KOPT-K1 (cell line): ENCODE results near the gene NCKAP5.
"Not testable (repeated sequence)": the region's sequence is repeated elsewhere in the genome, so short reads cannot be mapped to it uniquely, and the experiment has no call there.

ENCODE experiments used
- H3K27ac ChIP-seq: fragments of 200-600 bp; sonication (generic); 2 replicates; pipeline ENCODE4 v1.5.1; 2016; ENCODE audit warnings: antibody characterized with exemption, mild to moderate bottlenecking, low read depth, low read length; ENCODE audit not compliant: poor library complexity, severe bottlenecking
- H3K36me3 ChIP-seq: fragments of 200-600 bp; sonication (generic); 2 replicates; pipeline ENCODE4 v1.5.1; 2017; ENCODE audit warnings: antibody characterized with exemption, mild to moderate bottlenecking, low read length, moderate library complexity; ENCODE audit not compliant: insufficient read depth
- H3K9me3 ChIP-seq: fragments of 200-600 bp; sonication (generic); 2 replicates; pipeline ENCODE4 v1.5.1; 2017; ENCODE audit warnings: antibody characterized with exemption, low read length, mild to moderate bottlenecking; ENCODE audit not compliant: insufficient read depth, poor library complexity, severe bottlenecking

The NCKAP5 gene

DNA sequence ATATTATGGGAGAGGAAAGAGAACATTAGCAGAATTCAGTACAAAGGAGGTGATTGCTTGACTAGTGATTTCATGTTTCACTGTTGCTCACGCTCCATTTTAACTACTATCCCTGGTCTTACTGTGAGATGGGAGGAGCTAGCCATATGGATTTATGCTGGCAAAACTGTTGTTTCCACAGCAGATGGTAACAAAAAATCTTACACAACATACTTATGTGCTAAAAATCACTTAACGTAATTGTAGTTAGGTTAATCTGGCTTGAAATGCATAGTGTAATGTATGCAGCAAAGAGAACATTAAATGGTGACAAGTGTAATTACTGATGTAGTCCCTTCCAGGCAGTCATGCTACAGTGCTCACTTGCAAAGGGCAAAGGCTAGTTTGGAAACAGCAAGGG lies 742.7 kb downstream of the NCKAP5 start:
- no peaks in the 10 kb centered on the region for H3K9me3 ChIP-seq
- no peak overlapping the region for H3K27ac ChIP-seq
- H3K36me3 ChIP-seq, result no peaks in the 10 kb centered on the region

DNA sequence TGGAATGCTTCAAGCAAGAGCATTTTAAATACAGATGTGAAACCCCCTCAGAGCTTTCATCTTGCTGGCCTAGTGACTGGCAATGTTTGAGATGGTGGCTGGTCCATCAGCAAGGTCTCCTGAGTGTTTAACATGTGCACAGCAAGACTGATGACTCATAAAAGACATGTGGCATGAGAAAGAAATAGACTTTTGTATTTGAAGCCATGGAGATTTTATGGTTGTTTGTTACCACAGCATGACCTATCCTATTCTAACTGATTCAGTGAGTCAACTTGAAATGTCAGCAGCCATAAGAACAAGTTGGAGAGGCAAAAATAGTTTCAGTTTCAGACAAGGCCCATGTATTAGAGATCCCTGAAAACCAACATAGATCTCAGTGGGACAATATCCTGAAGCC lies 743.5 kb downstream of the NCKAP5 start:
- H3K36me3 ChIP-seq, result no peaks in the 10 kb centered on the region
- no peak overlapping the region for H3K27ac ChIP-seq
- no peaks in the 10 kb centered on the region for H3K9me3 ChIP-seq

DNA sequence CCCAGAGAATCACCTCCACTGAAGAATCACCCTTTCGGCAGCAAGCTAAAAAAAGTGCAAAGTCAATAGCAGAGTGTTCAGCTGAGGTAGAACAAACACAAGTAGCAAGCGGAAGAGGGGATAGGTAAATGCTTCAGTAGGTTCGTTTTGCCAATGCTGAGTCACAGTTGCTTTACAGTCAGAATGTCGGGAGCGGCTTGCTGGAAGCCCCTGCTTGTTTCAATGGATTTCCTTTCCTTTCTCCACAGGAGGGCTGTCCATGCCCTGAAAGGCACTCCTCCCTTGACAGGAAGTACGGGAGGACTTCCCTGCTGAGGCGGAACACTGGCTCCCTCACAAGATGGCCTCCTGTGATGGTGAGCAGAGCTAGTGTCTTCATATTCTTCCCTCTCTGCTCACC lies 752.0 kb downstream of the NCKAP5 start:
- no peaks in the 10 kb centered on the region for H3K36me3 ChIP-seq
- H3K27ac ChIP-seq, result no peak overlapping the region
- no peaks in the 10 kb centered on the region for H3K9me3 ChIP-seq

DNA sequence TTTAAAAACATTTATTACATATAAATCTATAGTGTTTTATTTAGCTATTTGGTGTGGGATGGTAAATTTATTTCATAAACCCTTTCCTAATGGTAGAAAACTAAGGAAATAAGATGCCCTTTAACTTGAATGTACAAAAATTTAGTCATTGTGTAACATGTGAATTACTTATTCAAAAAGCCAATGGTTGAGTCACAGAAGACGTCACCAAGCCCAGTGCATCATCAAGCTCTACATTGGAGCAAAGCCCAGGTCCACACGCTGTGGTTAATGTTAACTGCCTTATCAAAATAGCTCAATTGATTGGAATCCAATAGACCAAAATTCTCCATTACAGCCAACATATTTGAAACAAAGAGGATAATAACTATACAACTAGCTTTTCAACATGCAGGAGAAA lies 752.7 kb downstream of the NCKAP5 start:
- H3K27ac ChIP-seq, result no peak overlapping the region

DNA sequence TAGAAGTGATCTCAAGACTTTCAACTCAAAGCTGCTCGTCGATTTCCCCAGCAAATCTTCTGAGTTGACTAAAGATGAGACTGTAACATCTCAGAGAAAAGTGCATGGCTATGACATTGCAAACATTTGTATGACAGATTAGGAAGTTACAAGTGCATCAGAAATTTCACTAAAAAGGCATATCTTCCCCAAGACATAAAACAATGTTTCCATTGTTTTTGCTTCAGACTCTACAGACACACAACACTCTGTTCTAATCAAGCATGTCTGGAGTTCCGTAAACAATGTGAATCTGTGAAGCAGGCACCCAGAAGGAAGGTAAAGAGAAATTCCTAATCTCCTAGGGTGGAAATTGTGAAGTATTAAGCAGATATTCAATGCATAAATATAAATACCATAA lies 753.6 kb downstream of the NCKAP5 start:
- Histone ChIP-seq H3K27ac (no peak overlapping the region), H3K9me3 (no peaks in the 10 kb centered on the region), H3K36me3 (no peaks in the 10 kb centered on the region)

More for the DNA sequence above, 752.7 kb downstream of the NCKAP5 start:
- no peaks in the 10 kb centered on the region for H3K36me3 ChIP-seq
- no peaks in the 10 kb centered on the region for H3K9me3 ChIP-seq

DNA sequence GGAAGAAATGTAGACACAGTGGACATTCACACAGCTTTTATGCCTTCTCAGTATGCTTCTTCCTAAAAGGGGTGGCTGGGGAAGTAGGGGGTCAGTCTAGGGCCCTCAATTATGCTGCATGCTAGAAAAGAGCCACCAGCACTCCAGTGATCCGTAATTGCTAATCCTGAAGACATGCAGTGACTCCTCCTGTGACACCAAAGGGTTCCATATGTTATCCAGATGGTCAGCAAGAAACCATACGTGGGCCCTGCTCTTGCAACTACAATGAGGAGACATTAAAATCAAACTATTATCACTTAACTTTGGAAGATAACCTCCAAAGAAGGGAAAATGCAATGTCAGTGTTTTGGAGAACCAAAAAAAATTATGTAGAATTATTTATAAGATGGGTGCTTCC lies 754.8 kb downstream of the NCKAP5 start:
- Histone ChIP-seq H3K9me3 (no peaks in the 10 kb centered on the region), H3K36me3 (no peaks in the 10 kb centered on the region), H3K27ac (no peak overlapping the region)

DNA sequence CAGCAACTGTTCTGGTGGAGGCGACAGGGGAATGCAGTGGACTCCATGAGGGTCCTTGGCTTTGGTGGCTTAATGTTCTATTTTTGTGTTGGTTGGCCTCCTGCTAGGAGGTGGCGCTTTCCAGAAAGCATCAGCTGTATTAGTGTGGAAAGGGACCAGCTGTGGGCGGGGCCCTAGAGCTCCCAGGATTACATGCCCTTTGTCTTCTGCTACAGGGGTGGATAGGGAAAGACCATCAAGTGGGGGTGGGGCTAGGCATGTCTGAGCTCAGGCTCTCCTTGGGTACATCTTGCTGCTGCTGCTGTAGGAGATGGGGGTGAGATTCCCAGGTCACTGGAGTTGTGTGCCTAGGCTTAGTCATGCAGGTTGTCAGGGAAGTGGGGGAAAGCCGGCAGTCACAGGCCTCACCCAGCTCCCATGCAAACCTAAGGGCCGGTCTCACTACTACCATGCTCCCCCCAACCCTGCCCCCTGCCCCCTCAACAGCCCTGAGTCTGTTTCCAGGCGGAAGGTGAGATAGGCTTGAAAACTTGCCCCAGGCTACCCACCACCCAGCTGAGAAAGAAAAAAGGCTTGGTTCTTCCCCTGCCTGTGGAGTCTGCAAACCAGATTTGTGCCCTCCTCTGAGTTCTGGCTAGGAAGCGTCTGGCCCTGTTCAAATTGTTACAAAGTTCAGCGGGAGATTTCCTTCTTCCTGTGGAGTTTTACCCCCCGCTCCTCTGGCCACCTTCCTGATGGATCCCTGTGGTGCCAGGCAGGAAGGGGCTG lies 756.9 kb downstream of the NCKAP5 start:
- Histone ChIP-seq H3K9me3 (no peaks in the 10 kb centered on the region), H3K36me3 (no peaks in the 10 kb centered on the region), H3K27ac (no peak overlapping the region)

DNA sequence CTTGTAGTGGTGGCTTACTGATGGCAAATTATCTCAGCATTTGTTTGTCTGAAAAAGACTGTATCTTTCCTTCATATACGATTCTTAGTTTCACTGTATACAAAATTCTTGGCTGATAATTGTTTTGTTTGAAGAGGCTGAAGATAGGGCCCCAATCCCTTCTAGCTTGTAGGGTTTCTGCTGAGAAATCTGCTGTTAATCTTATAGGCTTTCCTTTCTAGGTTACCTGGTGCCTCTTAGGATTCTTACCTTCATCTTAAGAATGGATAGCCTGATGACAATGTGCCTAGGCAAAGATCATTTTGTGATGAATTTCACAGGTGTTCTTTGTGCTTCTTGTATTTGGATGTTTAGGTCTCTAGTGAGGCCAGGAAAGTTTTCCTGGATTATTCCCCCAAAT lies 758.3 kb downstream of the NCKAP5 start:
- not testable (repeated sequence) for H3K27ac ChIP-seq, H3K36me3 ChIP-seq

DNA sequence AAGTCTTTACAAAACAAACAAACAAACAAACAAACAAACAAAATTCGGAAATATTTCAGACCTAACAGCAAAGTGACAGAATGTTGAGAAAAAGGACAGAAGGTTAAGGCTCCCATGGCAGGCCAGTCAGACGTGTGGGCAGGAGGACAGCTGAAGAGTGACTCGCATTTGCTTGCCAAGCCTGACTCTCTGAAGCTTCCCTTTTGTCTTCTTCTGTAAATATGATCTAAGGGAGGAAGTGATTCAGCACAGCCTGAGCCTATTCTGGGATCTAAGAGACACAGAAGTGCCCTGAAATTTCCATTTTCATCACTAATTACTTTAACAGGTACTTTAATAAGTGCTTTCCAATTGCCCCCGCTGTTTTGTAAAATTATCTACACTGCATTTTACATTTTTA lies 764.2 kb downstream of the NCKAP5 start:
- Histone ChIP-seq H3K9me3 (no peaks in the 10 kb centered on the region), H3K36me3 (no peaks in the 10 kb centered on the region), H3K27ac (no peak overlapping the region)

More for the DNA sequence above, 758.3 kb downstream of the NCKAP5 start:
- H3K9me3 ChIP-seq, result not testable (repeated sequence)

DNA sequence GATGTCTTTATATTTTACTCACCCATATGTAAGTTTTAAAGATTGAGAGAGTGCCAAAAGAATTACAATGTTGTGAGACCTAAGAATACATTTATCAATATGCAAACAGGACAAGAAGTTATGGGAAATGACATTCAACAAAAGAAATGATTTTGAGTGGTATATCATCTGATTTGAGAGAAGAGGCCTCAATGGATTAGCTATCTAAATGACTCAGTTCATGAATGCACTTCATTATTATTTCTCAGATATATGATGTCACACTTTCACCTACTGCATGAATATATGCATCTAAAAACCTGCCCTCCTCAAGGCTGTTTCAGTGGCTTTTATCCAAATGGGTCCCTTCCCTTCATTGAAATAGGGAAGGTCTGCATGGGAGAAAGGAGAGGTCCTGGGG lies 769.9 kb downstream of the NCKAP5 start:
- no peaks in the 10 kb centered on the region for H3K9me3 ChIP-seq
- no peak overlapping the region for H3K27ac ChIP-seq
- H3K36me3 ChIP-seq, result no peaks in the 10 kb centered on the region

DNA sequence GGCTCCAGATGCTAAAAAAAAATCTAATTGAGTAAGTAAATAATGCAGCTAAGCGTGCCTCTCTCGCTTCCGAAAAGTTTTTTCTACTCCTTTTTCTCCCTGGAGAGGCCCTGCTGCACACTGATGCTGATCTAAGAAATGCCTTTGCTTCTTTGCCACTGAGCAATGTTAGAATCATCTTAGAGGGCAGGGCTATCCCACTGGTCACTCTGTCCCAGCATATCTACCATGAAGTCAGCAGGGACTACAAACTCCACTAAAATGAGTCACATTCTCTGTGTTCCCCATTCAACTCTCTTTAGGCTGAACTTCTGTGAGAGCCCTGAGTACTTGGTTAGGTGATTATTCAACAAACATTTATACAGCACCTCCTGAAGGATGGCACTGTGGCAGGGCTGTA lies 770.7 kb downstream of the NCKAP5 start:
- H3K27ac ChIP-seq, result no peak overlapping the region

DNA sequence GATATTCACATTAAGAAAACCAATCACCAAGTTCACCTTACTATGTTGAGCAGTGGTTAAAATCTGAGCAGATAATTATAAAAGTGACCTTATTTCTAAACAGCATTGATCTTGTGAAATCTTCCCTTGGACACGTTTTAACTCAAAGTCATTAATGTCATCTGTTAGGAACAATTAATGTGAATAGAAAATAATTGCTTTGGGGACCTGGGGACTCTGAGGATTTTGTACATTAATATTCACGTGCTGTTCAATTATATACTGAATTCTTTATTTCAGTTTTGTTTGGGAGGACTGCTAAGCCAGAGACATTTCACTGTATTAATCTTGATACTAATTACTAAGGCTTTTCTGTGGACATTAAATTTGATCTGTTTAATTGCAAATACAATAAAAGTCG lies 771.2 kb downstream of the NCKAP5 start:
- Histone ChIP-seq H3K36me3 (no peaks in the 10 kb centered on the region), H3K9me3 (no peaks in the 10 kb centered on the region), H3K27ac (no peak overlapping the region)

More for the DNA sequence above, 770.7 kb downstream of the NCKAP5 start:
- H3K36me3 ChIP-seq, result no peaks in the 10 kb centered on the region
- H3K9me3 ChIP-seq, result no peaks in the 10 kb centered on the region

DNA sequence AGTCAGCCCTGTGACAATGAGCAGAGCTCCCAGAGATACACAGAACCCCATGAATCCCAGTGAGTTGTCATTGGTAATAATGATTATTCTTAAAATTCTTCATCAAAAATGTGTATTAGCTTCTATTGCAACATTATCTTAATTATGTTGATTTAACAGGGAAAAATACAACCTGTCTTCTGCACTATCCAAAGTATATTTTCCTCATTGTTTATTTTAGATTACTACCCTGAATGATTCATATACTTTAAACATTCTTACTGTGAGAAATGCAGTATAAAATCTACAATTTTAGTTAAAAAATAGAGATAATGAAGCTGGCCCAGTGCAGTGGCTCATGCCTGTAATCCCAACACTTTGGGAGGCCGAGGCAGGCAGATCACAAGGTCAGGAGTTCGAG lies 773.0 kb downstream of the NCKAP5 start:
- Histone ChIP-seq H3K9me3 (no peaks in the 10 kb centered on the region), H3K27ac (no peak overlapping the region), H3K36me3 (no peaks in the 10 kb centered on the region)

DNA sequence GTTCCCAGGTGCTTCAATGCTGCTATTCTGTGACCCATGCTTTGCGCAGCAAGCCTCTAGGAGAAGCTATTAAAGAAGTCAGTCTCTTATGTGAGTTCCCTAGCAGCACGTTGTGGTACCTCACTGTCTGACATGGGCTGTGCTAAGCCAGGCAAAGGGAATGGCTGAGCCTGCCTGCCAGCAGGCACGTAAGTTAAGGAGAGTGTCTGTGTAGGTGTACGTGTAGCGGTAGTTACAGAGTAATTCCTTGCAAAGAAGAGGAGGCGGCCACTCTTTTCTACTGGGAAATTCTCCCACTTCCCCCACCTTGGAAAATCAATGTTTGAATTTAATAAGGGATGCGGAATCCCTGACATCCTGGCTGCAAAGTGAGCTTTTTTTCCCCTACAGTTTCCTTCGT lies 774.7 kb downstream of the NCKAP5 start:
- Histone ChIP-seq H3K27ac (no peak overlapping the region), H3K36me3 (no peaks in the 10 kb centered on the region), H3K9me3 (no peaks in the 10 kb centered on the region)

DNA sequence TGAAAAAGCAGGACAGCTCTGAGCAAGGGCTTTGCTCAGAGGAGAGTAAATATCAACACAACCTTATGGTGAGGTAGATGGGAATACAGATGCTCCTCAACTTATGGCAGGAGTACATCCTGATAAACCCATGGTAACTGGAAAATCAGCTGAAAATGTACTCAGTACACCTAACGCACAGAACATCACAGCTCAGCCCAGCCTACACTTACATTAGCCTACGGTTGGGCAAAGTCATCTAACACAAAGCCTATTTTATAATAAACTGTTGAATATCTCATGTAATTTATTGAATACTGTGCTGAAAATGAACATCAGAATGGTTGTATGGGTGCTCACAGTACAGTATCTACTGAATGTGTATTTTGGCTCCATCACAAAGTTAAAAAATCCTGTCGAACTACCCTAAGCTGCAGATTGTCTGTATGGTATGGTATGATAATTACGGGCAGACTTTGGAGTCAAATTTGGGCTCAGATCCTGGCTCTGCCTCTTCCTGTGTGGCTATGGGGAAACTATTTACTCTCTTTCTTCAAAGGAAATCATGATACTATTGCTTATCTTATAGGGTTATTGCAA lies 778.0 kb downstream of the NCKAP5 start:
- Histone ChIP-seq H3K9me3 (no peaks in the 10 kb centered on the region), H3K36me3 (no peaks in the 10 kb centered on the region), H3K27ac (no peak overlapping the region)

DNA sequence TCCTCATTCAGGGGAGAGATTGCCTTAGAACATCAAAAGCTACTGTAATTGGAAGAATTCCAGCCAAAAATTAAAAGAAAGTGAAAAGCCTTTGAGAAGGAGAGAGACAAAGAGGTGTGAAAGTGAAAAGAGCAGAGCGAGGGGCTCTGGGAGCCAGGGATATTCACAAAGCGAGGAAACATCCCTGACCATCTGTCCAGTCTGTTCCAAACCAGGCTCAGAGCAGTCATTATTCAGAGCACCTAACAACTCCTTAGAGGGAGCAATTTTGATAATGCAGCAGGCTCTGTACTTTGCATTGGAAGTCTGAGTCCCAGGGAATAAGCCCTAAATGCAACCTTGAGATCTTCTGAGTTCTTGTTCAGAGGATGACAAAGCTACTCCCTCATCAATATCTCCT lies 779.2 kb downstream of the NCKAP5 start:
- Histone ChIP-seq H3K36me3 (no peaks in the 10 kb centered on the region), H3K27ac (no peak overlapping the region), H3K9me3 (no peaks in the 10 kb centered on the region)
